Measurements from ENCODE around the gene GREM2. TPM values are rescaled to one million over a fixed set of nuclear protein-coding genes. Genes with fewer than 3 reads are reported as not detected.

Gene GREM2
- total RNA-seq, 1 donor from 2014 or later = not detected

DNA sequence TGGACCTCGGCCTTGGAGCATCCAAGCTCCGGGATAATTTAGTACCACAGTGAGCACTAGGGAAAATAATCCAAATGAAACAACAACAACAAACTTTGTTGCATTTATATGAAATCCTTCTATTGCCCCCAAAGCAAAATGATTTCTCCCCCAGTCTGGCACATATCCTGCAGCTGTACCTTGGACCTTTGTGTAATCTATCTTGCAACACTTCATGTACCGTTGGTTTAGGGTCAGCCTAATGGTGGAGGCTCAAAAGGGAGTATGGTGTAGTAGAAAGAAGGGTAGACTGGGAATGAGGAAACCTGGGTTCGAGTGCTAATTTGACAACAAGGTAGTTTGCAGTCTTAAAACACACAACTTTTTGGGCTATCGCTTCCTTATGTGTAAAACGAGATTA is 12.1 kb downstream of the GREM2 start:
- DNase-seq (ENCODE audit: extremely low spot score, unreplicated experiment) = no peak
- H3K27ac Mint-ChIP-seq (ENCODE audit: unreplicated experiment) = no peak overlapping the region
- no peaks in the 10 kb centered on the region for H3K4me1 Mint-ChIP-seq (ENCODE audit: unreplicated experiment)
- H3K4me3 Mint-ChIP-seq (ENCODE audit: unreplicated experiment) = no peak overlapping the region
- H3K9me3 Mint-ChIP-seq (ENCODE audit: unreplicated experiment) = no peaks in the 10 kb centered on the region
- peaks cover 2% of the 10 kb centered on the region for H3K27me3 Mint-ChIP-seq (ENCODE audit: unreplicated experiment)
- no peaks in the 10 kb centered on the region for H3K36me3 Mint-ChIP-seq (ENCODE audit: unreplicated experiment)
- TF ChIP-seq, protein P1, sequence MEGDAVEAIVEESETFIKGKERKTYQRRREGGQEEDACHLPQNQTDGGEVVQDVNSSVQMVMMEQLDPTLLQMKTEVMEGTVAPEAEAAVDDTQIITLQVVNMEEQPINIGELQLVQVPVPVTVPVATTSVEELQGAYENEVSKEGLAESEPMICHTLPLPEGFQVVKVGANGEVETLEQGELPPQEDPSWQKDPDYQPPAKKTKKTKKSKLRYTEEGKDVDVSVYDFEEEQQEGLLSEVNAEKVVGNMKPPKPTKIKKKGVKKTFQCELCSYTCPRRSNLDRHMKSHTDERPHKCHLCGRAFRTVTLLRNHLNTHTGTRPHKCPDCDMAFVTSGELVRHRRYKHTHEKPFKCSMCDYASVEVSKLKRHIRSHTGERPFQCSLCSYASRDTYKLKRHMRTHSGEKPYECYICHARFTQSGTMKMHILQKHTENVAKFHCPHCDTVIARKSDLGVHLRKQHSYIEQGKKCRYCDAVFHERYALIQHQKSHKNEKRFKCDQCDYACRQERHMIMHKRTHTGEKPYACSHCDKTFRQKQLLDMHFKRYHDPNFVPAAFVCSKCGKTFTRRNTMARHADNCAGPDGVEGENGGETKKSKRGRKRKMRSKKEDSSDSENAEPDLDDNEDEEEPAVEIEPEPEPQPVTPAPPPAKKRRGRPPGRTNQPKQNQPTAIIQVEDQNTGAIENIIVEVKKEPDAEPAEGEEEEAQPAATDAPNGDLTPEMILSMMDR (IDR thresholded peaks at IDR 0.05) = no peak

DNA sequence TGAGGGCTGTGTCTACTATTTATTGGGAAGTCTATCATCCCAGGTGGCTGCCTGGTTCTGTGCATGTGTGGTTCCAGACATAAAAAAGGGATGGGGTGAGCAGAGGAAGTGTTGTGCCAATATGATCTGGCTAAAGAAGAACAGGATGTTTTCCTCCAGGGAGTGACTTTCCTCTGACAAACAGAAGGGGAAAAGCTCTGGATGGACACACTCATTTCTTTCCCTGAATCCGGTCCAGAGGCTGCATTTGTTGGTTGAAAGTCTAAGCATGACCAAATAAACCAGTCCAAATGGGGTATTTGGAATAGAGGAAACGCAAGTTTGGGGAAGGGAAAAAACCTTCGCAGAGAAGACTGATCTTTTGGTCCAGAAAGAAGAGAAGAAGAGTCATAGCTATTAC is 12.7 kb downstream of the GREM2 start:
- H3K4me1 Mint-ChIP-seq (ENCODE audit: unreplicated experiment) = no peaks in the 10 kb centered on the region
- no peak overlapping the region for H3K4me3 Mint-ChIP-seq (ENCODE audit: unreplicated experiment)
- no peak for DNase-seq (ENCODE audit: extremely low spot score, unreplicated experiment)
- H3K36me3 Mint-ChIP-seq (ENCODE audit: unreplicated experiment) = no peaks in the 10 kb centered on the region
- peaks cover 2% of the 10 kb centered on the region for H3K27me3 Mint-ChIP-seq (ENCODE audit: unreplicated experiment)
- TF ChIP-seq, protein P1 (IDR thresholded peaks at IDR 0.05) = no peak
- no peaks in the 10 kb centered on the region for H3K9me3 Mint-ChIP-seq (ENCODE audit: unreplicated experiment)
- no peak overlapping the region for H3K27ac Mint-ChIP-seq (ENCODE audit: unreplicated experiment)

DNA sequence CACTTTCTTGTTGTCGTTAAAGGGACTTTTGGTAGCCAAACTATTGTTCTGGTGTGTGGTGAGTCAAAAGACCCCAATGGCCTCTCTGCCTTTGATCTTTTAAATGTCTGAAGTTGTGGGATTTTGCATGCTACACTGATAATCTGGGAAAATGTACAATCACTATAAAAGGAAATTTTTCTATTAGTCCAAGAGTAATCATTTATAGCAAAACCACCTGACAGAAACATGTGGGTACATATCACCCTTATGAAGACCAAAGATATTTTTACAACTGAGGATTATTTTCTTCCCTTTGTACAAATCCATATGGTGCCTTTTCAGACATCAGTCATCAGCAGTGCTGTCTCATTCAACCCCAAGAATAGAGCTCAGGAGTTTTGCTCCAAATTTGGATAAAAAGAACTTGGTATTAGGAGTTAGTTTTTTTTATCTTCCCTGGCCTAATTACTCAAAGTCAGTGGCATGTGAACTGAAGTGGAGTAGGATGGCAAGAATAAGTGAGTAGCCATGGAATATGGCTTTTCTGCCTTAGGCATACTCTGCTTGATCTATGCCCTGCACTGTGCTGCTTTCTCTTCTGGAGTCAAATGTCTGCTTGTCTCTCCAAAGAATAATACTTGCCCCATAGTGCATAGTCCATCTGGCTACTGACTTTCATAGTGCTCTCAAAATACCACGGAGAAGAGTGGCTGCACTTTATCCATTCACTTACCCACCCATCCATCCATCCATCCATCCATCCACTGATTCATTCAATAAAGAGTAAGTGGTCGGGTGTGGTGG is 13.5 kb downstream of the GREM2 start:
- no peak for DNase-seq (ENCODE audit: extremely low spot score, unreplicated experiment)
- H3K27ac Mint-ChIP-seq (ENCODE audit: unreplicated experiment) = no peak overlapping the region
- no peaks in the 10 kb centered on the region for H3K9me3 Mint-ChIP-seq (ENCODE audit: unreplicated experiment)
- no peaks in the 10 kb centered on the region for H3K36me3 Mint-ChIP-seq (ENCODE audit: unreplicated experiment)
- no peaks in the 10 kb centered on the region for H3K27me3 Mint-ChIP-seq (ENCODE audit: unreplicated experiment)
- no peak overlapping the region for H3K4me3 Mint-ChIP-seq (ENCODE audit: unreplicated experiment)
- TF ChIP-seq, protein P1 (IDR thresholded peaks at IDR 0.05) = no peak
- H3K4me1 Mint-ChIP-seq (ENCODE audit: unreplicated experiment) = no peaks in the 10 kb centered on the region

DNA sequence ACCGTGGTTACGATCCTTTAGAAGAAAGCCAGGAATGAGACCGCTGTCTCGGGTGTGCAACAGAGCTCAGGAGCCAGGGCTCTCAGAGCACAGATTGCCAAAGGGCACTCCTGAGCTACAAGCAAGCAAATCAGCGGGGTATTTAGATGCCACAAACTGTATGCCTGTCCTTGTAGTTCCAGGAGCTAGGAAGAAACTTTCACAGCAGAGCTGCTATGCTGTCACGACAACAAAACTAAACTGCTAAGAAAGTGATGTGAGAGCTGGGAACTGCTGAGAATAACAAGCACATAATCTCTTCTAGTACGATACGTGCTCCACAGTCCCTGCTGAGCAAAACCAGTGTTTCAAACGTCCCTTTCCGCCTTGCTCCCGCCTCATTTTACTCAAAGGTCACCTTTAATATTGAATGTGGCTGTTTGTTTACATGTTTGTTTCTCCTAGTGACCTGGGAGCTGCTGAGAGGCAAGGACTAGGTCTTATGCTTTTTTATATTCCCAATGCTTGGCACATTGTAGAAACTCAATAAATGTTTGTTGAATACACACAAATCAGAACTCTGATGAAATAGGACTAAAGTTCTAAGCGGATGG is 14.7 kb downstream of the GREM2 start:
- Mint-ChIP-seq H3K9me3 (ENCODE audit: unreplicated experiment) (no peaks in the 10 kb centered on the region), H3K27ac (ENCODE audit: unreplicated experiment) (no peak overlapping the region), H3K4me3 (ENCODE audit: unreplicated experiment) (no peak overlapping the region), H3K36me3 (ENCODE audit: unreplicated experiment) (no peaks in the 10 kb centered on the region), H3K4me1 (ENCODE audit: unreplicated experiment) (no peaks in the 10 kb centered on the region), H3K27me3 (ENCODE audit: unreplicated experiment) (no peaks in the 10 kb centered on the region)
- no peak for DNase-seq (ENCODE audit: extremely low spot score, unreplicated experiment)
- TF ChIP-seq, protein P1 (IDR thresholded peaks at IDR 0.05) = no peak

DNA sequence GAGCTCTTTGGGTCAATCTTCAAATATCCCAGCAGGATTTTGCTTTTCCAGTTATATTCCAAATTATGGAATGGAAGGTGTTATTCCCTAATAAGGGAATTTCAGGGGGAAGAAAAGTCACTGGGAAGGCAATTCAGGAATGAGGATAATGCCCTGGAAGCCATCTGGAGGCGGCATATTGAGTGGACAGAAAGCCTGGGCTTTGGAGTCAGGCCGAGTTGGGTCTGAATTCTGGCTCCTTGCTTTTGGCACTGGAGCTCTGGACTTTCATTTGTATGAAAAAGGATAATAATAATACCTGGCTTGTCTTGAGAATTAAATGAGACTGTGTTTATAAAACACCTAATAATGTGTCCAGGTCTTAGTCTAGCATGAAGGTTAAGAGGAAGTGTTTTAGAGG is 16.5 kb downstream of the GREM2 start:
- H3K27ac Mint-ChIP-seq (ENCODE audit: unreplicated experiment) = no peak overlapping the region
- H3K4me1 Mint-ChIP-seq (ENCODE audit: unreplicated experiment) = no peaks in the 10 kb centered on the region
- H3K27me3 Mint-ChIP-seq (ENCODE audit: unreplicated experiment) = peaks cover 2% of the 10 kb centered on the region
- peaks cover 3% of the 10 kb centered on the region for H3K36me3 Mint-ChIP-seq (ENCODE audit: unreplicated experiment)
- DNase-seq (ENCODE audit: extremely low spot score, unreplicated experiment) = no peak
- no peak overlapping the region for H3K4me3 Mint-ChIP-seq (ENCODE audit: unreplicated experiment)
- no peaks in the 10 kb centered on the region for H3K9me3 Mint-ChIP-seq (ENCODE audit: unreplicated experiment)
- TF ChIP-seq, protein P1 (IDR thresholded peaks at IDR 0.05) = no peak
